OCI-LY1 (cell line): Measurements from ENCODE around the gene USP7.

Experiments used
- H2AFZ ChIP-seq: fragments of 200-600 bp; sonication (generic), shearing (Covaris generic); 2 replicates; pipeline ENCODE4 v1.6.0; 2014; ENCODE audit warnings: antibody characterized with exemption, mild to moderate bottlenecking, low read length
- H3F3A ChIP-seq: fragments of 200-600 bp; sonication (generic), shearing (Covaris generic); 2 replicates; pipeline ENCODE4 v1.6.0; 2014; ENCODE audit warnings: mild to moderate bottlenecking, antibody characterized with exemption, low read length, moderate library complexity; ENCODE audit not compliant: insufficient read depth
- H3K27ac ChIP-seq: fragments of 200-600 bp; sonication (generic); 2 replicates; pipeline ENCODE4 v1.5.1; 2014; ENCODE audit warnings: low read length, mixed run types, mild to moderate bottlenecking, low read depth; ENCODE audit not compliant: poor library complexity, severe bottlenecking
- H3K27me3 ChIP-seq: fragments of 200-600 bp; sonication (generic); 2 replicates; pipeline ENCODE4 v1.6.0; 2014; ENCODE audit warnings: antibody characterized with exemption, mild to moderate bottlenecking, low read length, moderate library complexity; ENCODE audit not compliant: insufficient read depth
- H3K36me3 ChIP-seq: fragments of 200-600 bp; sonication (generic); 2 replicates; pipeline ENCODE4 v1.6.1; 2014; ENCODE audit warnings: mild to moderate bottlenecking, antibody characterized with exemption, low read length, moderate library complexity, mixed read lengths; ENCODE audit not compliant: insufficient read depth
- H3K4me1 ChIP-seq: fragments of 200-600 bp; sonication (generic); 2 replicates; pipeline ENCODE4 v1.5.1; 2014; ENCODE audit warnings: mild to moderate bottlenecking, low read length, moderate library complexity; ENCODE audit not compliant: insufficient read depth, severe bottlenecking
- H3K4me2 ChIP-seq: fragments of 200-600 bp; sonication (generic), shearing (Covaris generic); 2 replicates; pipeline ENCODE4 v1.6.1; 2014; ENCODE audit warnings: low read length
- H3K4me3 ChIP-seq: fragments of 200-600 bp; sonication (generic); 2 replicates; pipeline ENCODE4 v1.5.1; 2014; ENCODE audit warnings: low read length, low read depth, mild to moderate bottlenecking, mixed read lengths; ENCODE audit not compliant: poor library complexity, severe bottlenecking
- H3K79me2 ChIP-seq: fragments of 200-600 bp; shearing (Covaris generic); 2 replicates; pipeline ENCODE4 v1.6.1; 2016; ENCODE audit warnings: mixed run types, low read length, mixed read lengths; ENCODE audit not compliant: insufficient read depth
- H3K9ac ChIP-seq: fragments of 200-600 bp; sonication (generic), shearing (Covaris generic); 2 replicates; pipeline ENCODE4 v1.6.1; 2014; ENCODE audit warnings: mild to moderate bottlenecking, low read length, mixed read lengths
- H3K9me2 ChIP-seq: fragments of 200-600 bp; sonication (generic), shearing (Covaris generic); 2 replicates; pipeline ENCODE4 v1.6.1; 2014; ENCODE audit warnings: low read depth, mild to moderate bottlenecking, low read length, mixed read lengths
- H3K9me3 ChIP-seq: fragments of 200-600 bp; shearing (Covaris generic); 2 replicates; pipeline ENCODE4 v1.6.1; 2014; ENCODE audit warnings: low read length, mixed read lengths
- H4K20me1 ChIP-seq: fragments of 200-600 bp; sonication (generic), shearing (Covaris generic); 2 replicates; pipeline ENCODE4 v1.6.0; 2016; ENCODE audit warnings: mild to moderate bottlenecking, low read length; ENCODE audit not compliant: insufficient read depth
- EZH2 ChIP-seq: fragments of 200-600 bp; sonication (generic), shearing (Covaris generic); IDR thresholded peaks from 2 replicates; pipeline ENCODE4 v1.8.0; 2017; ENCODE audit warnings: borderline replicate concordance, mixed run types, mild to moderate bottlenecking, antibody characterized with exemption, low read length, moderate library complexity, mixed read lengths
- TF ChIP-seq, protein P1 (sequence below): fragments of 200-600 bp; sonication (generic), shearing (Covaris generic); IDR thresholded peaks from 2 replicates; pipeline ENCODE4 v1.5.1; 2017; ENCODE audit warnings: mild to moderate bottlenecking, antibody characterized with exemption, low read length, moderate library complexity, mixed read lengths

USP7 gene

GRCh38 chr16:8925455-8925854 lies 38.3 kb downstream of the USP7 start:
- no peaks in the 10 kb centered on the region for H3K9me2 ChIP-seq
- TF ChIP-seq EZH2, result no peak
- TF ChIP-seq, protein P1, sequence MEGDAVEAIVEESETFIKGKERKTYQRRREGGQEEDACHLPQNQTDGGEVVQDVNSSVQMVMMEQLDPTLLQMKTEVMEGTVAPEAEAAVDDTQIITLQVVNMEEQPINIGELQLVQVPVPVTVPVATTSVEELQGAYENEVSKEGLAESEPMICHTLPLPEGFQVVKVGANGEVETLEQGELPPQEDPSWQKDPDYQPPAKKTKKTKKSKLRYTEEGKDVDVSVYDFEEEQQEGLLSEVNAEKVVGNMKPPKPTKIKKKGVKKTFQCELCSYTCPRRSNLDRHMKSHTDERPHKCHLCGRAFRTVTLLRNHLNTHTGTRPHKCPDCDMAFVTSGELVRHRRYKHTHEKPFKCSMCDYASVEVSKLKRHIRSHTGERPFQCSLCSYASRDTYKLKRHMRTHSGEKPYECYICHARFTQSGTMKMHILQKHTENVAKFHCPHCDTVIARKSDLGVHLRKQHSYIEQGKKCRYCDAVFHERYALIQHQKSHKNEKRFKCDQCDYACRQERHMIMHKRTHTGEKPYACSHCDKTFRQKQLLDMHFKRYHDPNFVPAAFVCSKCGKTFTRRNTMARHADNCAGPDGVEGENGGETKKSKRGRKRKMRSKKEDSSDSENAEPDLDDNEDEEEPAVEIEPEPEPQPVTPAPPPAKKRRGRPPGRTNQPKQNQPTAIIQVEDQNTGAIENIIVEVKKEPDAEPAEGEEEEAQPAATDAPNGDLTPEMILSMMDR, result no peak
- H3K4me3 ChIP-seq, result no peak overlapping the region
- no peaks in the 10 kb centered on the region for H3K27me3 ChIP-seq
- H4K20me1 ChIP-seq, result peaks cover 4% of the 10 kb centered on the region; the same call in 1 of the 2 replicates
- no peaks in the 10 kb centered on the region for H3K9me3 ChIP-seq
- H3K79me2 ChIP-seq, result peaks cover 71% of the 10 kb centered on the region
- H3K9ac ChIP-seq, result no peak overlapping the region
- H3K4me1 ChIP-seq, result no peaks in the 10 kb centered on the region
- no peaks in the 10 kb centered on the region for H3F3A ChIP-seq
- peaks cover 96% of the 10 kb centered on the region for H3K36me3 ChIP-seq
- H2AFZ ChIP-seq, result no peak overlapping the region
- no peak overlapping the region for H3K4me2 ChIP-seq
- H3K27ac ChIP-seq, result no peak overlapping the region

DNA sequence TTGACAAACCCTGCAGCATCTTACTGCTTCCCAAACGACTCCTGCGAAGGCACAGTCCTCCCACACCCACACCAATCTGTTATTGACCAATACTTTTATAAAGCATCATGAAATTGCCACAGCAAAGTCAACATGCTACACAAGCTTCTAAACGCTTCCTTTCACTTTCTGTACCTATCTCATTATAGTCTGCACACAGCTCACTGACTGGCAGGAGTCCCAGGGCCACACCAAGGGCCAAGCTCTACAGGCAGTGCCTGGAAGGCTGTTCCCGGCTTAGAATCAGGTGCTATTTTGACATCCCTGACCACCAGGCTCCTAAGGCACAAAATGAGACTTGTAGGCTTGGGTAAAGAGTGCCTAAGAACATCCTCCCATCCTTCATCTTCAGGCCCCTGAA lies 39.5 kb downstream of the USP7 start:
- Histone ChIP-seq H3K4me3 (no peak overlapping the region), H3F3A (no peaks in the 10 kb centered on the region), H3K36me3 (peaks cover 96% of the 10 kb centered on the region), H3K79me2 (peaks cover 59% of the 10 kb centered on the region), H3K9ac (no peak overlapping the region), H3K4me1 (no peaks in the 10 kb centered on the region), H3K27me3 (no peaks in the 10 kb centered on the region), H2AFZ (no peak overlapping the region), H3K27ac (no peak overlapping the region), H3K4me2 (no peak overlapping the region), H3K9me2 (no peaks in the 10 kb centered on the region), H4K20me1 (no peaks in the 10 kb centered on the region), H3K9me3 (no peaks in the 10 kb centered on the region)
- TF ChIP-seq, protein P1, result no peak
- no peak for TF ChIP-seq EZH2

- H3K4me1 ChIP-seq, result no peaks in the 10 kb centered on the region
- no peak overlapping the region for H3K9ac ChIP-seq
- H3K4me3 ChIP-seq, result no peak overlapping the region
- H3K4me2 ChIP-seq, result no peak overlapping the region
- peaks cover 49% of the 10 kb centered on the region for H3K79me2 ChIP-seq
- no peaks in the 10 kb centered on the region for H3K9me2 ChIP-seq
- no peaks in the 10 kb centered on the region for H3K27me3 ChIP-seq
- no peak overlapping the region for H3K27ac ChIP-seq
- no peaks in the 10 kb centered on the region for H3K9me3 ChIP-seq
- TF ChIP-seq EZH2, result no peak
- TF ChIP-seq, protein P1, result no peak
- H3K36me3 ChIP-seq, result peaks cover 96% of the 10 kb centered on the region
- H3F3A ChIP-seq, result no peaks in the 10 kb centered on the region
- H2AFZ ChIP-seq, result no peak overlapping the region
- no peaks in the 10 kb centered on the region for H4K20me1 ChIP-seq
Observed at GRCh38 chr16:8923199-8923598, 40.5 kb downstream of the USP7 start.
